Measurements from ENCODE around the gene MPP1.

The MPP1 gene

DNA sequence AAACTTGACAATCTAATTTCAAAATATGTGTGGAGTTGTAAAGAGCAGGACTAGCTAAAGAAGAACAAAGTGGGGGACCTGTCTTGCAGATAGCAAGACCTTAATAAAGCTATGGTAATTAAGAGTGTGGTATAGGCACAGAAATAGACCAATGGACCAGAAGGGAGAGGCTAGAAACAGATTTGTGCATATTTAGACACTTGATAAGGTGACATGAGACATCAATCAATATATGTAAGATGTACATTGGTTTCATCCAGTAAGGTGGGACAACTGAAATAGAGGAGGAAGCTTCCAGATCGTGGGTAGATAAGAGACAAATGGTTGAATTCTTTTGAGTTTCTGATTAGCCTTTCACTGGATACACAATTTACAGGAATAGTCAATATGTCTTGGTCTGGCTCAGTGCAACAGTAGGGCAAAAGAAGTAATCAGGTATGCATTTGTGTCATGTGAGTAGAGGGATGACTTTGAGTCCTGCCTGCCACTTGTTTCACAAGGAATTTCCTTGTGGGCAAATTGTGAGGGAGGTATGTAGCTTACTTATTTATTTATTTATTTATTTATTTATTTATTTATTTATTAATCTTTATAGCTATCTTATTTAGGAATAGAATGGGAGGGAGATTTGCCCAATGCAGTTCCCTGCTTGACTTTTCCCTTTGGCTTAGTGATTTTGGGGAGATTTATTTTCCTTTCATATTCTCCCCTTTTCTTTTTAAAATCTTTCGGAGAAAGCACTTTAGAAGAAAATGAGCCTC is 7.2 kb upstream of the MPP1 start:
- no peak overlapping the region for H3K4me3 ChIP-seq (replicated peaks in 1 of 2; ENCODE audit: low read depth in 2 of 2, low read length in 2 of 2)
- no peak for DNase-seq (ENCODE audit: low read depth in 2 of 2)
- TF ChIP-seq, protein P1, sequence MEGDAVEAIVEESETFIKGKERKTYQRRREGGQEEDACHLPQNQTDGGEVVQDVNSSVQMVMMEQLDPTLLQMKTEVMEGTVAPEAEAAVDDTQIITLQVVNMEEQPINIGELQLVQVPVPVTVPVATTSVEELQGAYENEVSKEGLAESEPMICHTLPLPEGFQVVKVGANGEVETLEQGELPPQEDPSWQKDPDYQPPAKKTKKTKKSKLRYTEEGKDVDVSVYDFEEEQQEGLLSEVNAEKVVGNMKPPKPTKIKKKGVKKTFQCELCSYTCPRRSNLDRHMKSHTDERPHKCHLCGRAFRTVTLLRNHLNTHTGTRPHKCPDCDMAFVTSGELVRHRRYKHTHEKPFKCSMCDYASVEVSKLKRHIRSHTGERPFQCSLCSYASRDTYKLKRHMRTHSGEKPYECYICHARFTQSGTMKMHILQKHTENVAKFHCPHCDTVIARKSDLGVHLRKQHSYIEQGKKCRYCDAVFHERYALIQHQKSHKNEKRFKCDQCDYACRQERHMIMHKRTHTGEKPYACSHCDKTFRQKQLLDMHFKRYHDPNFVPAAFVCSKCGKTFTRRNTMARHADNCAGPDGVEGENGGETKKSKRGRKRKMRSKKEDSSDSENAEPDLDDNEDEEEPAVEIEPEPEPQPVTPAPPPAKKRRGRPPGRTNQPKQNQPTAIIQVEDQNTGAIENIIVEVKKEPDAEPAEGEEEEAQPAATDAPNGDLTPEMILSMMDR (IDR thresholded peaks at IDR 0.05; ENCODE audit: low read depth, low read length), result no peak

DNA sequence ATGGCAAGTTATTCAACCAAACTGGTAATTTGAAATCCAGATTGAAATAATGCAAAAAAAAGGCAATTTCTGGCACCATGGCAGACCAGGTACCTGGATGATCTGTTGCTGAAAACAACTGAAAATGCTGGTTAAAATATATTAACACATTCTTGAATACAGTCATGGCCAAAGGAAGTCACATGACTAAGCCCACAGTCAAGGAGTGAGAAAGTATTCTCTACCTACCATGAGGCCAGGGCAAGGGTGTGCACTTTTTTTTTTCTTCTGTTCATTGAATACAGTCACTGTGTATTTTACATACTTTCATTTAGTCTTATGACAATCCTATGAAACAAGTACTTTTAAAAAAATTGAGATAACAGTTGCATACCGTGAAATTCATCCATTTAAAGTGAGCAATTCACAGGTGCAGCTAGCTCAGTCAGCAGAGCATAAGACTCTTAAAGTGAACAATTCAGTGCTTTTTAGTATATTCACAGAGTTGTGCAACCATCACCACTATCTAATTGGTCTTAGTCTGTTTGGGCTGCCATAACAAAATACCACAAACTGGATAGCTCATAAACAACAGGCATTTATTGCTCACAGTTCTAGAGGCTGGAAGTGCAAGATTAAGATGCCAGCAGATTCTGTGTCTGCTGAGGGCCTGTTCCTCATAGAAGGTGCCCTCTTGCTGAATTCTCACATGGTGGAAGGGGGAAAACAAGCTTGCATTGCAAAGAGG is 4.8 kb upstream of the MPP1 start:
- peak in 1 of 2 donors; percentile 16 for DNase-seq (ENCODE audit: low read depth in 2 of 2)

DNA sequence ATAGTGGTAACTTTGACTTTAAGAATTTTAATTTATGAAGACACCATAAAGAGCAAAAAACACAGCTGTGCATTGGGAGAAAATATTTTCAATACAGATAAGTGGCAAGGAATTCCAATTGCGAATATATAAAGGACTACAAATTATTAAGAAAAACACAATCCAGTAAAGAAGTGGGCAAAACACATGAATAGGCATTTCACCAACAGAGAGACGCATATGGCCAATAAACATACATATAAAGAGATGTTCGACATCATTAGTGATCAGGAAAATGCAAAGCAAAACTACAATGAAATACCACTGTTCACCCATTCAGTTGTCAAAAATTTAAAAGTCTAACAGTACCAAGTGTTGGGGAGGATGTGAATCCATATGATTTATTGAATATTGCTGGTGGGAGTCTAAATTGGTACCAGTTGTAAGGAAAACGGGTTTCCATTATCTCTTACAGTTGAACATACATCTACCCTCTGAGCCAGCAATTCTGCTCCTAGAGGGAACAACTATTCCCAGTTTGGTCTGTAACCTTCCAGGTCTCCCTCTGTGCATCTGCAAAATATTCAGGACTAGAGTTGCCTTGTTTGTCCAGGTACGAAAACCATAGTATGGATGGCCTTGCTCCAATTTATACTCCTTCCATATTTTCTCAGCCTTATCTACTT is 1.7 kb upstream of the MPP1 start:
- TF ChIP-seq, protein P1 (IDR thresholded peaks at IDR 0.05; ENCODE audit: low read depth, low read length), result no peak
- no peak overlapping the region for H3K4me3 ChIP-seq (replicated peaks in 1 of 2; ENCODE audit: low read depth in 2 of 2, low read length in 2 of 2)
- DNase-seq (ENCODE audit: low read depth in 2 of 2), result no peak

More for the DNA sequence above, 4.8 kb upstream of the MPP1 start:
- TF ChIP-seq, protein P1 (IDR thresholded peaks at IDR 0.05; ENCODE audit: low read depth, low read length), result no peak
- no peak overlapping the region for H3K4me3 ChIP-seq (replicated peaks in 1 of 2; ENCODE audit: low read depth in 2 of 2, low read length in 2 of 2)

DNA sequence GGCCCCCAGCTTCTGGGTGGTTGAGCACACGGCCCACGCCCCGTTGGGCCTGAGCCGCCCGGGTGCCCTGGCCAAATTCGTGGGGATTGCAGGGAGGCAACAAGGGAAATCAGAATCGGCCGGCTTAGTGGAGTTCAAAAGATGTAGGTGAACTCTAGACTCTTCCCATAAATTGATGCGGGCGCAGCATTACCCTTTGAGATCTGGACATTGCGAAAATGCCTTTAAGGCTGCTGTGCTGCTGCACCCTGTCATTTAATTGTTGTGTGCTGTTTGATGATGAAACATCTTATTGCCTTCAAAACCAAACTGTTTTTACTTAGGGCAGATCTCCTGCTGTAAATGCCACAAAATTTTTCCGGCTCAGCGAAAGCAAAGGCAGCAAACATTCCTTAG is 409 bp upstream of the MPP1 start:
- DNase-seq (ENCODE audit: low read depth in 2 of 2), result peak; percentile 35 to 47
- peak overlapping the region; percentile 35 to 69 for H3K4me3 ChIP-seq (replicated peaks in 1 of 2; ENCODE audit: low read depth in 2 of 2, low read length in 2 of 2)
- TF ChIP-seq, protein P1 (IDR thresholded peaks at IDR 0.05; ENCODE audit: low read depth, low read length), result no peak

DNA sequence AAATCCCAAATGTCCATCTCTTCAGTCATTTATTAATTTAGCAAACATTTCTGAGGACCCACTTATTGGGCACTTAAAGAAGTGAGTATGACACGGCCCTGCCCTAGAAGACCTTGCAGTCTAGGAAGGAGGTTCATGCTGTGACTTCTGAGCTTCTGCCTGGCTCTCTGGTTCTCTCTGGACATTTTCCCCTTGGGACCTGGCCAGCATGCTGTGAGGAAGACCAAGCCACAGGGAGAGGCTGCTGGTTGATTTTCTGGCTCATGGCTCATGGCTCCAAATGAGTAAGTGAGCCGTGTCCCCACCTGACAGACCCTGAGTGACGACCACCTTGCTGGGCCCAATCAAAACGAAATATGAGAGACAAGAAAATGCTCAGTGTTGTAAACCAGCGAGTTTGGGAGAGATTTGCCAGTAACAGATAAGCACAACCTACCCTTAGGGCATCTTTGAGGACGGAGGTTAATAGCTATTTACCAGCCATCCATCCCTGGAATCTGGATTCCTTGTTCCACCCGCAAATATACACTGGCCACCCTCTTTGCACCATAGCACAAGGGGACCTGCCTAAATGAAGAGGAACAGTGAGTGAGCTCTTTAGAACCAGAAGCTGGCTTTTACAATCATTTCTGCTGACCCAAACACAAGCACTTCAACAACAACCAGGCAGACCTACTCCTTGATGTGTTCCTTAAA is 876 bp downstream of the MPP1 start:
- TF ChIP-seq, protein P1 (IDR thresholded peaks at IDR 0.05; ENCODE audit: low read depth, low read length), result no peak
- H3K4me3 ChIP-seq (replicated peaks in 1 of 2; ENCODE audit: low read depth in 2 of 2, low read length in 2 of 2), result peak overlapping the region; percentile 69 to 72
- no peak for DNase-seq (ENCODE audit: low read depth in 2 of 2)

DNA sequence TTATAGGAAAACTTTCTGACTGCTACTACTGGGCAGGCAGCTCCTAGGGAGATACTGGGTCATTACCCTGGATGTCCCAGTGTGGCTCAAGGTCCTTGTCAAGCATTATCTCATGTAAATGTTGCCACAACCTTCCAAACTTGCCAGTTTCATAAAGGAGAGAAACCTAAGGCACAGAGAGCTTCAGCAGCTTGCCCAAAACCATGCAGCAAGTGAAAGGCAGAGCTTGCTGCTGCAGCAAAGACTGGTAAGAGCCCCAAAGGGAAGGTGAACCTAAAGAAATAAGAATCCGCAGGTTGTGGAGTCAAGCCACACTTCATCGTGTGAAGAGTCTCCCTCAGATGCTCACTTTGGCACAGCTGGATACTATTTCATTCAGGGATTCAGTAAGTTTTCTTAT is 2.3 kb downstream of the MPP1 start:
- DNase-seq (ENCODE audit: low read depth in 2 of 2), result no peak
- no peak overlapping the region for H3K4me3 ChIP-seq (replicated peaks in 1 of 2; ENCODE audit: low read depth in 2 of 2, low read length in 2 of 2)
- TF ChIP-seq, protein P1 (IDR thresholded peaks at IDR 0.05; ENCODE audit: low read depth, low read length), result no peak

Measured in cardiac fibroblast (primary cell).